Fibroblast of lung (primary cell): ENCODE data around the gene SLC6A11.

Experiments
- EZH2 ChIP-seq: IDR thresholded peaks from 2 replicates; pipeline ENCODE4 v1.5.1; 2012; ENCODE audit warnings: low read length, control low read depth, mild to moderate bottlenecking; ENCODE audit errors: missing control alignments
- TF ChIP-seq, protein P1 (sequence below), 2 donors: IDR thresholded peaks in 1 of 2; conservative IDR thresholded peaks in 1 of 2; 1 replicate in 1 of 2; 2 replicates in 1 of 2; pipeline ENCODE4 v1.5.1; 2011 to 2012; ENCODE audit warnings: low read length in 2 of 2, control low read depth in 1 of 2, inconsistent platforms in 1 of 2, low read depth in 1 of 2, mild to moderate bottlenecking in 1 of 2

DNA sequence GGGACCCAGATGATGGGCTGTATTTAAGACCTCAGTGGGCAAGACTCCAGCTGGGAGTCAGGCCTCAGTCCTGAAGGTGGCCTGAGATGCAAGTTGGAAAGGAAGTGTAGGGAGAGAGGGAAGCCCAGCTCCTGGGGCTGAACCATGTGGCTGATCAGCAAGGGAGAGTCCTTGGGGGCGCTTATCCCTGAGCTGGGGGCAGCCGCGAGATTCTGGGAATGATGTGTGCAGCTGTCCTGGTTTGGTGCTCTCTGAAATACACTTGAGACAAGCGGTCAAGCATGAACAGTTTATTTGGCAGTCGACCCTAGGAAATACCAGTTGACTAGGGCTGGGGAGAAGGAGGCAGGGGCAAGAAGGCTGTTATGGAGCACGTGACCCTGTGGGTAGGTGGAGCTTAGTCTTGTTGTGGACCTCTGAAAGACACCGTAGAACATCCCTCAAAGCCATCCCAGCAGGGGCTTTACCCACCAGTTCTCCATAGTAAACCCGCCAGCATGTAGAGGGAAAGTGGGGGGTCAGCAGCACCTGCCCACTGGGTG lies 41.8 kb upstream of the SLC6A11 start:
- no peak for TF ChIP-seq EZH2
- TF ChIP-seq, protein P1, sequence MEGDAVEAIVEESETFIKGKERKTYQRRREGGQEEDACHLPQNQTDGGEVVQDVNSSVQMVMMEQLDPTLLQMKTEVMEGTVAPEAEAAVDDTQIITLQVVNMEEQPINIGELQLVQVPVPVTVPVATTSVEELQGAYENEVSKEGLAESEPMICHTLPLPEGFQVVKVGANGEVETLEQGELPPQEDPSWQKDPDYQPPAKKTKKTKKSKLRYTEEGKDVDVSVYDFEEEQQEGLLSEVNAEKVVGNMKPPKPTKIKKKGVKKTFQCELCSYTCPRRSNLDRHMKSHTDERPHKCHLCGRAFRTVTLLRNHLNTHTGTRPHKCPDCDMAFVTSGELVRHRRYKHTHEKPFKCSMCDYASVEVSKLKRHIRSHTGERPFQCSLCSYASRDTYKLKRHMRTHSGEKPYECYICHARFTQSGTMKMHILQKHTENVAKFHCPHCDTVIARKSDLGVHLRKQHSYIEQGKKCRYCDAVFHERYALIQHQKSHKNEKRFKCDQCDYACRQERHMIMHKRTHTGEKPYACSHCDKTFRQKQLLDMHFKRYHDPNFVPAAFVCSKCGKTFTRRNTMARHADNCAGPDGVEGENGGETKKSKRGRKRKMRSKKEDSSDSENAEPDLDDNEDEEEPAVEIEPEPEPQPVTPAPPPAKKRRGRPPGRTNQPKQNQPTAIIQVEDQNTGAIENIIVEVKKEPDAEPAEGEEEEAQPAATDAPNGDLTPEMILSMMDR (conservative IDR thresholded peaks at IDR 0.05 in 1 of 2, IDR thresholded peaks at IDR 0.05 in 1 of 2; ENCODE audit: low read depth in 1 of 2, low read length in 2 of 2): no peak
